Adrenal gland (tissue), 19 donors: Measurements from ENCODE around the gene CYP19A1. TPM values are rescaled to one million over a fixed set of nuclear protein-coding genes. Genes with fewer than 3 reads are reported as not detected.
A peak's percentile ranks its signal among the peaks of the same experiment; 100 is the strongest.

ENCODE experiments used
- DNase-seq, 7 donors: peaks; one replicate each; pipeline ENCODE4 v3.0.0-alpha.2; 2019 to 2020
- H3K27ac ChIP-seq, 5 donors: fragments of 200-600 bp; sonication (generic) in 4 of 5; 1 replicate in 3 of 5; 2 replicates in 2 of 5; pipeline versions ENCODE4 v1.5.1 to v1.8.0; 2016 to 2020; ENCODE audit warnings: mild to moderate bottlenecking in 1 of 5
- H3K27me3 ChIP-seq: fragments of 200-600 bp; 2 replicates; pipeline ENCODE4 v1.8.0; 2021
- H3K36me3 ChIP-seq, 2 donors: fragments of 200-600 bp; replicated peaks in 1 of 2; 1 replicate in 1 of 2; 2 replicates in 1 of 2; pipeline versions ENCODE4 v1.5.1 to v1.8.0; 2018 to 2022
- H3K4me1 ChIP-seq, 2 donors: fragments of 200-600 bp; replicated peaks in 1 of 2; 1 replicate in 1 of 2; 2 replicates in 1 of 2; pipeline versions ENCODE4 v1.5.1 to v1.8.0; 2018 to 2021
- H3K4me3 ChIP-seq, 4 donors: fragments of 200-600 bp; sonication (generic) in 3 of 4; one replicate each; pipeline ENCODE4 v1.5.1; 2016 to 2018
- H3K9me3 ChIP-seq, 3 donors: fragments of 200-600 bp; sonication (generic) in 1 of 3; replicated peaks in 1 of 3; 1 replicate in 2 of 3; 2 replicates in 1 of 3; pipeline versions ENCODE4 v1.5.1 to v1.8.0; 2016 to 2021
- CTCF ChIP-seq, 6 experiments: fragments of 450-650 bp in 4 of 6; fragments of 200-600 bp in 2 of 6; sonication (generic) in 1 of 6; IDR thresholded peaks; 1 replicate in 5 of 6; 2 replicates in 1 of 6; pipeline versions ENCODE4 v1.5.1 to v1.8.0; 2016 to 2021; ENCODE audit warnings: antibody characterized with exemption in 6 of 6, mild to moderate bottlenecking in 2 of 6, moderate library complexity in 1 of 6
- POLR2A ChIP-seq, 2 donors: fragments of 450-650 bp; IDR thresholded peaks; one replicate each; pipeline ENCODE4 v1.6.1; 2017; ENCODE audit warnings: antibody characterized with exemption in 2 of 2, mild to moderate bottlenecking in 2 of 2, moderate library complexity in 1 of 2
- WGBS, 4 donors: extraction: QIAGEN DNeasy Blood & Tissue Kit in 2 of 4; methylation state at CpG; one replicate each; pipeline versions ENCODE4 v1.1.5 to v1.1.7; 2013 to 2017; 5-methylcytosine and 5-hydroxymethylcytosine counted together
- intact Hi-C, 2 donors: fragments of 100-400 bp; cut with DNase I; formaldehyde crosslinking; loops; one replicate each; pipeline versions ENCODE4 v1.14.1 to v1.15.0; 2022 to 2023
- long read RNA-seq, 10 donors: library from polyadenylated mRNA in 3 of 10; unstranded in 2 of 10; stranded (forward) in 1 of 10; transcript quantifications; one replicate each; pipeline ENCODE4 v2.0.0 and lab custom pipeline, GENCODE V29; 2021 to 2026
- polyA plus RNA-seq, 3 donors: library from polyadenylated mRNA; stranded (reverse); fragments of 200-250 nt in 2 of 3; fragments of 350-450 nt in 1 of 3; fragmentation: Illumina TruSeq in 1 of 3; extraction: RNeasy Lipid Tissue Mini Kit (QIAGEN cat#74804) in 1 of 3; gene quantifications; one replicate each; pipeline ENCODE4 v1.2.3, GENCODE V29; 2013 to 2014
- total RNA-seq, 9 donors: library from RNA; depleted of rRNA in 4 of 9; stranded (reverse); fragments of >200 nt in 4 of 9; fragments of 120-200 nt in 1 of 9; fragmentation: NEBNext Ultra II Directional in 1 of 9; extraction: Animal tissue kit (Norgen Biotek cat#: 25700) in 1 of 9; gene quantifications; one replicate each; pipeline versions ENCODE4 v1.1.0 to v1.2.4, GENCODE V29; 2013 to 2023
- donor health status: healthy with polysubstance abuse.
- donor health status: Bipolar disorder and iron deficiency.
- donor health status: DM: yes; HTN: yes; CAD: no.
- donor health status: DM: no; HTN: no; CAD: no.
- donor health status: DM: no; HTN: no; CAD: no.
- donor health status: DM: yes; HTN: yes; CAD: no.

CYP19A1 gene
- total RNA-seq (10 to 100 TPM in 1 of 9 donors, 1 to 10 TPM in 4, under 1 TPM in 4; 0.41 to 11.2 (median 1.2) TPM), polyA plus RNA-seq (10 to 100 TPM in 1 of 3 donors, 1 to 10 TPM in 1, under 1 TPM in 1; 0.88 to 21.6 (median 1.4) TPM)
- long read RNA-seq, donor 1, result 0 reads
- long read RNA-seq, donor 2, result 0 reads
- long read RNA-seq, donor 3, result 0 reads
- long read RNA-seq, donor 4, partial matches to known transcripts, result 1 of 1 reads
- long read RNA-seq, donor 4, other reads (novel, unspliced or antisense), result 0 of 1 reads
- long read RNA-seq, donor 5, partial matches to known transcripts, result 1 of 2 reads
- long read RNA-seq, donor 5, other reads (novel, unspliced or antisense), result 0 of 2 reads
- long read RNA-seq, donor 6, result 0 reads
- long read RNA-seq, donor 7, result 0 reads
- long read RNA-seq, donor 8, result 0 reads
- long read RNA-seq, donor 9, result 0 reads
- long read RNA-seq, donor 10, result 0 reads

DNA sequence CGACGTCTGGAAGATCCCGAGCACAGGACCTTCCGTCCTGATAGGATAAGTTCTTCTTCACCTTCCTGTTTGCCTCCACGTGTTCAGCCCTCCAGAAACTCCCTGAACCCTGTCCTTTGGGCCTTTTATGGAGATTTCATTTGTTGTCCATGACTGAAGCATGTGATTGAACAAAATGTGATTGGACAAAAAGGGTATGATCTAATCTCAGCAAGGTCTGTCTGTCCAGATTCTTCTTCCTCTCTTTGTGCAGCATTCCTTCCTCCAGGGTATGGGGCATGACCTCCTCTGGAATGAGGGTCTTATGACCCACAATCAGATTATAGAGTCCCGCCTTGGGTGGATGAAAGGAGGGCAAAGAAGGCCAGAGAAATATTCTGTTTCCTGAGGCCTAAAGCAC, at the start of gene CYP19A1:
CYP19A1 (minus strand) TSS at position 101 of the 400 bp plus-strand sequence. CDS start 95,684 bp downstream, outside the sequence.
- peaks cover 7 to 18% of the 10 kb centered on the region in 2 donors for H3K4me1 ChIP-seq
- no peaks in the 10 kb centered on the region for H3K27me3 ChIP-seq
- 85 to 95% (median 90%) methylated on average over 6 of the region's 6 CpGs for WGBS, 4 donors
- no peak within 1 kb of the TSS for H3K4me3 ChIP-seq
- peak within 1 kb of the TSS in 1 of 5 donors; percentile 12 for H3K27ac ChIP-seq
- H3K9me3 ChIP-seq, result no peaks in the 10 kb centered on the region
- TF ChIP-seq CTCF (IDR thresholded peaks at IDR 0.05) (no peak), POLR2A (IDR thresholded peaks at IDR 0.05) (no peak)
- H3K36me3 ChIP-seq, result no peaks in the 10 kb centered on the region
- intact Hi-C loops, result no loop called here
- DNase-seq, result no peak

- intact Hi-C loops, result loop anchor here (5.0 to 10.0 kb wide), 4 partner anchors 103 to 233 kb away; no protein-coding TSS in a partner anchor
- no peak overlapping the region for H3K27ac ChIP-seq
- TF ChIP-seq POLR2A (IDR thresholded peaks at IDR 0.05) (no peak), CTCF (IDR thresholded peaks at IDR 0.05) (no peak)
- no peaks in the 10 kb centered on the region for H3K36me3 ChIP-seq
- 91 to 100% (median 95%) methylated on average over 3 of the region's 3 CpGs for WGBS, 4 donors
- H3K4me3 ChIP-seq, result no peak overlapping the region
- no peaks in the 10 kb centered on the region for H3K4me1 ChIP-seq
- DNase-seq, result no peak
- no peaks in the 10 kb centered on the region for H3K9me3 ChIP-seq
- H3K27me3 ChIP-seq, result no peaks in the 10 kb centered on the region
Observed at GRCh38 chr15:51387699-51388041, 49.3 kb upstream of the CYP19A1 start.

DNA sequence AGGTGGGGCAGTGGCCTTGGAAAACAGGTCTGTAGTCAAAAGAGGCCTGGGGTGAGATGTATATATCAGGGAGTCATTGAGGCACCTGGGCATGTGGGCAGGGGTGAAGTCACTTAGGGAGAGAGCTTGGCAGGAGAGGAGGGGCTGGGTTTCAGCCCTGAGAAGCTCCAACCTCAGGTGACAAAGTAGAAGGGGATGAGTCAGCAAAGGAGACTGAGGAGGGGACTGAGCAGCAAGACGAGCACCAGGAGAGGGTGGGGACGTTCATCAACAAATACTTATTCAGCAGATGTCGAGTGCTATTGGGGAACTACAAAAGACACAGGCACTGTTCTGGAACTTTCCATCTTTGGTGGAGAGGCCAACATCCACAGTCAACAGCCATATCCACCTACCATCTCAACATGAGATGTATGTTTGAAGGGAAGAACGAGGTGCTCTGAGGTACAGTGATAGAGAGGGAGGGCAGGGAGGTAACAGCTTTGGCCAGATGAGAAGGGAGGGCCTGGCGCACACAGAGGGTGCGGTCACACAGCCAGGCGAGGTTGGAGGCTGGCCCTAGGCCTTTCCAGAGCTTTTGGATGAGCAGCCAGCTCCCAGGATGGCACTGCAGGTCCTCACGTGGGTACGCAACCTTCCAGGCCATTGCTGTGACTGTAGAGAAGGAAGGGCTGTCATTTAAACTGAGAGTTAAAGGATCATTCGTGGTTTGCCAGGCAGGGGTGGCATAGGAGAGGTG, 48.7 kb upstream of the CYP19A1 start:
- Histone ChIP-seq H3K4me1 (no peaks in the 10 kb centered on the region), H3K4me3 (no peak overlapping the region), H3K36me3 (no peaks in the 10 kb centered on the region), H3K27ac (no peak overlapping the region), H3K27me3 (no peaks in the 10 kb centered on the region), H3K9me3 (no peaks in the 10 kb centered on the region)
- no peak for DNase-seq
- 81 to 90% (median 86%) methylated on average over 10 of the region's 10 CpGs for whole genome bisulfite sequencing, 4 donors
- intact Hi-C loops, result loop anchor here (5.0 to 10.0 kb wide), 4 partner anchors 102 to 232 kb away; no protein-coding TSS in a partner anchor
- no peak for TF ChIP-seq CTCF (IDR thresholded peaks at IDR 0.05)
- no peak for TF ChIP-seq POLR2A (IDR thresholded peaks at IDR 0.05)

DNA sequence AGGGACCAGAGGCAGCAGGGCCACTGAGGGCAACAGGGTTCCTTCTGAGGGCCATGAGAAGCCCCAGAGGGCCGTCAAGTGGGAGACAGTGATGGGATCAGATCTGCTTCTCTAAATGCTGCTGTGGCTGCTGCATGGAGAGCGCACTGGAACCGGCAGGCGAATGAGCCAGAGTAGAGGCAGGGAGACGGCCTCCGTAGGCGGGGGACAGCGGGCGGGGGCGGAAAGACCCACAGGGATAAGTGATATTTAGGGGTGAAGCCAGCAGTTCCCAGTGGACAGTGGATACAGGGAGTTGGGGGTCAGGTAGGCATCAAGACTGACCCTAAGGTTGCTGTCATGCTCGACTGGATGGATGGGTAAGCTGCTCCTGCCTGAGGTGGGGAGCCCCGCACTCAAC, 48.1 kb upstream of the CYP19A1 start:
- Histone ChIP-seq H3K36me3 (no peaks in the 10 kb centered on the region), H3K27ac (no peak overlapping the region), H3K27me3 (no peaks in the 10 kb centered on the region), H3K4me1 (no peaks in the 10 kb centered on the region), H3K4me3 (no peak overlapping the region), H3K9me3 (no peaks in the 10 kb centered on the region)
- intact Hi-C loops, result loop anchor here (5.0 to 10.0 kb wide), 4 partner anchors 102 to 232 kb away; no protein-coding TSS in a partner anchor
- DNase-seq, result no peak
- TF ChIP-seq CTCF (IDR thresholded peaks at IDR 0.05), result no peak
- no peak for TF ChIP-seq POLR2A (IDR thresholded peaks at IDR 0.05)
- 80 to 91% (median 87%) methylated on average over 12 of the region's 12 CpGs for WGBS, 4 donors
